Gastroesophageal sphincter (tissue), 3 donors: ENCODE results near the gene PPP1R13B.

Source experiments
- POLR2A ChIP-seq, 2 donors: fragments of 450-650 bp; IDR thresholded peaks; one replicate each; pipeline ENCODE4 v1.6.1; 2017; ENCODE audit warnings: antibody characterized with exemption in 2 of 2, mild to moderate bottlenecking in 2 of 2, moderate library complexity in 1 of 2
- TF ChIP-seq, protein P1 (sequence below), 4 experiments: fragments of 200-600 bp in 2 of 4; fragments of 450-650 bp in 2 of 4; sonication (generic) in 1 of 4; IDR thresholded peaks; one replicate each; pipeline ENCODE4 v1.5.1; 2017 to 2019; ENCODE audit warnings: antibody characterized with exemption in 4 of 4, mild to moderate bottlenecking in 2 of 4, moderate library complexity in 2 of 4

DNA sequence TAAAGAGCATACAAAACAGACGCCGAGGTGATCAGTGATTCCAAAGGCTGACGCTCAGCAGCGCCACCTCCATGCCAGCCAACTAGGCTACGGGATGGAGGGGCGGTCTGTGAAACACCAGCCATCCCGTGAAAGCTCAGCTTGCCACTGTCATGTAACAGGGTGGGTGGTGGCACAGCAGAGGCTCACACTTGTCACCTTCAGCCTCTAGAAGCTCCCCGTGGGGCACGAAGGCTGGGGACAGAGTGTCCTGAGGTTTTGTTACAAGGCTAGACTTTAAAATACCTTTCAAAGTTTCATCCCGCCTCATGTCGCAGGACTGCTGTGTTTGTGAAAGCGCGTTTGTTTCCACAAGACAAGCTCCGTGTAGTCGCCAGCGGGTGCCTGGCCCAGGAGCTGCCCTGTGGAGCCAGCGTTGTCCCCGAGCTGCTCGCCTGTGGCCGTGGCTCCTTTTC is 152.8 kb downstream of the PPP1R13B start:
- TF ChIP-seq, protein P1, sequence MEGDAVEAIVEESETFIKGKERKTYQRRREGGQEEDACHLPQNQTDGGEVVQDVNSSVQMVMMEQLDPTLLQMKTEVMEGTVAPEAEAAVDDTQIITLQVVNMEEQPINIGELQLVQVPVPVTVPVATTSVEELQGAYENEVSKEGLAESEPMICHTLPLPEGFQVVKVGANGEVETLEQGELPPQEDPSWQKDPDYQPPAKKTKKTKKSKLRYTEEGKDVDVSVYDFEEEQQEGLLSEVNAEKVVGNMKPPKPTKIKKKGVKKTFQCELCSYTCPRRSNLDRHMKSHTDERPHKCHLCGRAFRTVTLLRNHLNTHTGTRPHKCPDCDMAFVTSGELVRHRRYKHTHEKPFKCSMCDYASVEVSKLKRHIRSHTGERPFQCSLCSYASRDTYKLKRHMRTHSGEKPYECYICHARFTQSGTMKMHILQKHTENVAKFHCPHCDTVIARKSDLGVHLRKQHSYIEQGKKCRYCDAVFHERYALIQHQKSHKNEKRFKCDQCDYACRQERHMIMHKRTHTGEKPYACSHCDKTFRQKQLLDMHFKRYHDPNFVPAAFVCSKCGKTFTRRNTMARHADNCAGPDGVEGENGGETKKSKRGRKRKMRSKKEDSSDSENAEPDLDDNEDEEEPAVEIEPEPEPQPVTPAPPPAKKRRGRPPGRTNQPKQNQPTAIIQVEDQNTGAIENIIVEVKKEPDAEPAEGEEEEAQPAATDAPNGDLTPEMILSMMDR (IDR thresholded peaks at IDR 0.05) = no peak
- no peak for TF ChIP-seq POLR2A (IDR thresholded peaks at IDR 0.05)
